Peyer's patch (tissue), 4 donors: ENCODE measurements around the gene FKBP1C.

Experiments used
- CTCF ChIP-seq, 6 experiments: fragments of 450-650 bp in 4 of 6; fragments of 200-600 bp in 2 of 6; sonication (generic) in 1 of 6; IDR thresholded peaks; one replicate each; pipeline ENCODE4 v1.5.1; 2017 to 2019; ENCODE audit warnings: antibody characterized with exemption in 6 of 6, mild to moderate bottlenecking in 3 of 6, moderate library complexity in 1 of 6
- POLR2A ChIP-seq, 2 donors: fragments of 450-650 bp; IDR thresholded peaks; one replicate each; pipeline ENCODE4 v1.5.1; 2017; ENCODE audit warnings: antibody characterized with exemption in 2 of 2, mild to moderate bottlenecking in 2 of 2, moderate library complexity in 2 of 2

- TF ChIP-seq CTCF (IDR thresholded peaks at IDR 0.05) (no peak), POLR2A (IDR thresholded peaks at IDR 0.05) (no peak)
These were observed 47.9 kb downstream of the FKBP1C start for GRCh38 chr6:63259153-63259552.
